ENCODE measurements around the gene CCDC88A.

CCDC88A gene

GRCh38 chr2:55418072-55418471 is 1.6 kb downstream of the CCDC88A start:
- TF ChIP-seq CTCF (conservative IDR thresholded peaks at IDR 0.05; ENCODE audit: control insufficient read depth, insufficient read depth, low read depth, low read length) = no peak
- H3K4me3 ChIP-seq (ENCODE audit: control insufficient read depth, low read depth, low read length) = peak overlapping the region; percentile 75
- peak; percentile 31 for DNase-seq (ENCODE audit: low read depth)

- peak overlapping the region; percentile 75 for H3K4me3 ChIP-seq (ENCODE audit: control insufficient read depth, low read depth, low read length)
- TF ChIP-seq CTCF (conservative IDR thresholded peaks at IDR 0.05; ENCODE audit: control insufficient read depth, insufficient read depth, low read depth, low read length) = no peak
- DNase-seq (ENCODE audit: low read depth) = no peak
Measured at GRCh38 chr2:55416786-55417568, 2.7 kb downstream of the CCDC88A start.

- no peak for TF ChIP-seq CTCF (conservative IDR thresholded peaks at IDR 0.05; ENCODE audit: control insufficient read depth, insufficient read depth, low read depth, low read length)
- no peak for DNase-seq (ENCODE audit: low read depth)
- no peak overlapping the region for H3K4me3 ChIP-seq (ENCODE audit: control insufficient read depth, low read depth, low read length)
Measured at GRCh38 chr2:55415300-55415699, 4.4 kb downstream of the CCDC88A start.

GRCh38 chr2:55408918-55409868 is 10.5 kb downstream of the CCDC88A start:
- DNase-seq (ENCODE audit: low read depth) = no peak
- no peak overlapping the region for H3K4me3 ChIP-seq (ENCODE audit: control insufficient read depth, low read depth, low read length)
- no peak for TF ChIP-seq CTCF (conservative IDR thresholded peaks at IDR 0.05; ENCODE audit: control insufficient read depth, insufficient read depth, low read depth, low read length)

GRCh38 chr2:55408098-55408882 is 11.4 kb downstream of the CCDC88A start:
- H3K4me3 ChIP-seq (ENCODE audit: control insufficient read depth, low read depth, low read length) = no peak overlapping the region

More at GRCh38 chr2:55408098-55408882, 11.4 kb downstream of the CCDC88A start:
- no peak for TF ChIP-seq CTCF (conservative IDR thresholded peaks at IDR 0.05; ENCODE audit: control insufficient read depth, insufficient read depth, low read depth, low read length)
- peak; percentile 35 for DNase-seq (ENCODE audit: low read depth)
